Naive thymus-derived CD4-positive, alpha-beta T cell (primary cell): Measurements from ENCODE around the gene RAPGEF5. TPM values are rescaled to one million over a fixed set of nuclear protein-coding genes. Genes with fewer than 3 reads are reported as not detected.

Experiments used
- ATAC-seq: fragments of 150-1000 bp; cut with Tn5 transposase; 2 replicates; pipeline ENCODE4 v1.10.0; 2021; ENCODE audit warnings: mild to moderate bottlenecking, moderate library complexity
- CTCF ChIA-PET: fragments of 350-600 bp; sonication (Branson Sonifier 250); formaldehyde crosslinking; loops from one replicate; lab custom pipeline; 2021; ENCODE audit warnings: antibody characterized with exemption; lab: Charles Lee
- POLR2A ChIA-PET: fragments of 350-600 bp; sonication (Branson Sonifier 250); formaldehyde crosslinking; loops from one replicate; lab custom pipeline; 2021; ENCODE audit warnings: antibody characterized with exemption, inconsistent platforms; lab: Charles Lee
- DNase-seq, 9 donors: peaks; one replicate each; pipeline versions ENCODE4 v3.0.0 to v3.0.0-alpha.2; 2020 to 2022; ENCODE audit warnings: mixed read lengths in 1 of 9
- H3K27ac ChIP-seq: one replicate; pipeline ENCODE4 v1.7.0; 2013; ENCODE audit warnings: mild to moderate bottlenecking, low read depth, low read length, moderate library complexity
- H3K27me3 ChIP-seq, 2 donors: one replicate each; pipeline ENCODE4 v1.7.0; 2013; ENCODE audit warnings: low read length in 2 of 2, mild to moderate bottlenecking in 2 of 2, moderate library complexity in 2 of 2; ENCODE audit not compliant: control insufficient read depth in 2 of 2, insufficient read depth in 2 of 2
- H3K36me3 ChIP-seq, 3 experiments: 1 replicate in 2 of 3; 2 replicates in 1 of 3; pipeline ENCODE4 v1.7.0; 2013; ENCODE audit warnings: low read length in 3 of 3, mild to moderate bottlenecking in 3 of 3, moderate library complexity in 1 of 3; ENCODE audit not compliant: insufficient read depth in 3 of 3, control insufficient read depth in 2 of 3
- H3K4me1 ChIP-seq, 2 donors: one replicate each; pipeline ENCODE4 v1.7.0; 2013; ENCODE audit warnings: low read length in 2 of 2, mild to moderate bottlenecking in 2 of 2, moderate library complexity in 1 of 2; ENCODE audit not compliant: control insufficient read depth in 2 of 2, insufficient read depth in 2 of 2
- H3K4me3 ChIP-seq: 2 replicates; pipeline ENCODE4 v1.7.0; 2013; ENCODE audit warnings: mild to moderate bottlenecking, low read length
- H3K9me3 ChIP-seq, 3 experiments: 1 replicate in 2 of 3; 2 replicates in 1 of 3; pipeline ENCODE4 v1.7.0; 2013; ENCODE audit warnings: low read length in 3 of 3; ENCODE audit not compliant: control insufficient read depth in 2 of 3
- H3K27ac Mint-ChIP-seq, 9 donors: one replicate each; pipeline ENCODE4 v1.8.0; 2020 to 2022; ENCODE audit warnings: mixed read lengths in 9 of 9, mild to moderate bottlenecking in 8 of 9, moderate library complexity in 5 of 9, inconsistent platforms in 2 of 9
- H3K27me3 Mint-ChIP-seq, 5 donors: one replicate each; pipeline ENCODE4 v1.8.0; 2021 to 2022; ENCODE audit warnings: mixed read lengths in 5 of 5, mild to moderate bottlenecking in 1 of 5
- H3K36me3 Mint-ChIP-seq, 5 donors: one replicate each; pipeline ENCODE4 v1.8.0; 2020 to 2022; ENCODE audit warnings: mixed read lengths in 5 of 5, mild to moderate bottlenecking in 3 of 5, inconsistent platforms in 1 of 5
- H3K4me1 Mint-ChIP-seq, 7 donors: one replicate each; pipeline ENCODE4 v1.8.0; 2020 to 2022; ENCODE audit warnings: mixed read lengths in 7 of 7, mild to moderate bottlenecking in 3 of 7, inconsistent platforms in 1 of 7
- H3K4me3 Mint-ChIP-seq, 10 donors: one replicate each; pipeline ENCODE4 v1.8.0; 2020 to 2022; ENCODE audit warnings: mild to moderate bottlenecking in 10 of 10, mixed read lengths in 10 of 10, moderate library complexity in 6 of 10, inconsistent platforms in 2 of 10
- H3K9me3 Mint-ChIP-seq, 11 donors: one replicate each; pipeline ENCODE4 v1.8.0; 2020 to 2022; ENCODE audit warnings: mixed read lengths in 11 of 11, mild to moderate bottlenecking in 4 of 11, inconsistent platforms in 1 of 11, moderate library complexity in 1 of 11
- intact Hi-C, 2 donors: fragments of 100-400 bp; cut with micrococcal nuclease; formaldehyde crosslinking; loops; one replicate each; pipeline ENCODE4 v1.15.1; 2023
- polyA plus RNA-seq, 2 donors: library from polyadenylated mRNA; unstranded; fragments of 300-500 nt; fragmentation: Illumina TruSeq; gene quantifications; one replicate each; pipeline ENCODE4 v1.2.3, GENCODE V29; 2021
- total RNA-seq, 6 experiments: library from RNA in 5 of 6; stranded (reverse) in 5 of 6; gene quantifications; 1 replicate in 5 of 6; 2 replicates in 1 of 6; pipeline ENCODE4 v1.2.3 and lab custom pipeline; 2021 to 2026

RAPGEF5 gene
- total and polyA plus RNA-seq, 7 experiments from 2014 or later, result 0.17 to 0.93 TPM; not detected in 5

DNA sequence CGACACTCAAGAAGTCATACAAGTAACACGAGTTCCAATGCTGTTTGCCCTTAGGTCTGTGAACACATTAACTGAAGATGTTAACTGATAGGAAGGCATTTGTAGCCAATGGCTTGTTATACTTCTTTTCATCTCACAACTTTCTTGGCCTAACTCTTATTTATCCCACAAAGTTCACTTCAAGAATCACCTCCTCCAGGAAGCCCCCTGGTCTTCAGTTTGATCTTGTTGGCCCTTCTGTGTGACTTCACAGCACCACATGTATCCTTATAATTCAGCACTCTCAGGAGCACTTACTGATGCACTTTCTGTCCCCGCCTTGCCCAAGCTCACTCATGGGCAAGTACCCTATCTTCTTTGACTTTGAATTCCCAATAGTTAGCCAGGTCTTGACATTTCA, 159.6 kb downstream of the RAPGEF5 start:
- Histone ChIP-seq H3K4me1 (no peaks in the 10 kb centered on the region), H3K27me3 (no peaks in the 10 kb centered on the region), H3K9me3 (no peaks in the 10 kb centered on the region), H3K36me3 (no peaks in the 10 kb centered on the region), H3K27ac (no peak overlapping the region), H3K4me3 (no peak overlapping the region)
- no peak overlapping the region for H3K27ac Mint-ChIP-seq
- intact Hi-C loops, result no loop called here
- H3K9me3 Mint-ChIP-seq, result peaks cover 0 to 2% (median 0%) of the 10 kb centered on the region in 11 donors
- ATAC-seq, result no peak
- H3K27me3 Mint-ChIP-seq, result peaks cover 0 to 16% (median 9%) of the 10 kb centered on the region in 5 donors
- ChIA-PET POLR2A (no interaction called here), CTCF (no interaction called here)
- no peak overlapping the region for H3K4me3 Mint-ChIP-seq
- H3K4me1 Mint-ChIP-seq, result no peaks in the 10 kb centered on the region
- no peaks in the 10 kb centered on the region for H3K36me3 Mint-ChIP-seq
- DNase-seq, result no peak

DNA sequence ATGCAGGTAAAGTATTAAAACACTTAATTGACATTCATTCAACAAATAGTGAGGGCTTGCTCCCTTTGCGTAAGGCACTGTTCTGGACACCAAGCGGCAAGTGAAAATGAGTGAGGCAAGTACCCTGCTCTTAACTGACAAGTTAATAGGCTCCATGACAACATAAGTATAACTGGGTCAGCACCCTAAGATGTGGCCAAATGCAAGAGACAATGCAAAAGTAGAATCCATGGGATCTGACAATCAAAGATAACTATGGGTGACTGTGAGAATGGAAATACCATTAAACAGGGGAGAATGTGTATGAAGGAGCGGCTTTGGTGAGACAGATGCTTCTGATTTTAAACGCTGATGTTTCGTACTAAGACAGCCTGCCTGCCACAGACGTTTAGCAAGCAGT, 160.5 kb downstream of the RAPGEF5 start:
- Histone ChIP-seq H3K4me3 (no peak overlapping the region), H3K27ac (no peak overlapping the region), H3K9me3 (no peaks in the 10 kb centered on the region), H3K4me1 (no peaks in the 10 kb centered on the region), H3K36me3 (no peaks in the 10 kb centered on the region), H3K27me3 (no peaks in the 10 kb centered on the region)
- H3K9me3 Mint-ChIP-seq, result peaks cover 0 to 2% (median 0%) of the 10 kb centered on the region in 11 donors
- no peak for DNase-seq
- no peaks in the 10 kb centered on the region for H3K36me3 Mint-ChIP-seq
- ChIA-PET POLR2A (no interaction called here), CTCF (no interaction called here)
- H3K4me1 Mint-ChIP-seq, result no peaks in the 10 kb centered on the region
- H3K27ac Mint-ChIP-seq, result no peak overlapping the region
- intact Hi-C loops, result no loop called here
- H3K4me3 Mint-ChIP-seq, result no peak overlapping the region
- ATAC-seq, result no peak
- H3K27me3 Mint-ChIP-seq, result peaks cover 0 to 16% (median 6%) of the 10 kb centered on the region in 5 donors

- Mint-ChIP-seq H3K36me3 (no peaks in the 10 kb centered on the region), H3K27me3 (peaks cover 0 to 16% (median 5%) of the 10 kb centered on the region in 5 donors), H3K4me3 (no peak overlapping the region), H3K4me1 (no peaks in the 10 kb centered on the region), H3K9me3 (peaks cover 0 to 2% (median 0%) of the 10 kb centered on the region in 11 donors), H3K27ac (no peak overlapping the region)
- Histone ChIP-seq H3K4me1 (no peaks in the 10 kb centered on the region), H3K4me3 (no peak overlapping the region), H3K9me3 (no peaks in the 10 kb centered on the region), H3K27me3 (no peaks in the 10 kb centered on the region), H3K27ac (no peak overlapping the region), H3K36me3 (no peaks in the 10 kb centered on the region)
- ChIA-PET POLR2A (no interaction called here), CTCF (no interaction called here)
- intact Hi-C loops, result no loop called here
- ATAC-seq (no peak), DNase-seq (no peak)
Measured at GRCh38 chr7:22195397-22196172, 161.4 kb downstream of the RAPGEF5 start.

- ATAC-seq, result no peak
- no peaks in the 10 kb centered on the region for H3K4me1 Mint-ChIP-seq
- CTCF ChIA-PET, result interaction anchor here (0.6 to 0.7 kb wide), 2 partner anchors 25 to 85 kb away, joined by 3 read pairs; no protein-coding TSS in a partner anchor
- intact Hi-C loops, result no loop called here
- H3K27me3 Mint-ChIP-seq, result peaks cover 0 to 16% (median 5%) of the 10 kb centered on the region in 5 donors
- H3K27me3 ChIP-seq, result no peaks in the 10 kb centered on the region
- no peaks in the 10 kb centered on the region for H3K36me3 ChIP-seq
- no peak overlapping the region for H3K4me3 ChIP-seq
- H3K4me1 ChIP-seq, result no peaks in the 10 kb centered on the region
- H3K4me3 Mint-ChIP-seq, result no peak overlapping the region
- no peak for DNase-seq
- no peaks in the 10 kb centered on the region for H3K36me3 Mint-ChIP-seq
- peaks cover 0 to 2% (median 0%) of the 10 kb centered on the region in 11 donors for H3K9me3 Mint-ChIP-seq
- H3K9me3 ChIP-seq, result no peaks in the 10 kb centered on the region
- POLR2A ChIA-PET, result no interaction called here
- H3K27ac ChIP-seq, result no peak overlapping the region
- no peak overlapping the region for H3K27ac Mint-ChIP-seq
Measured at GRCh38 chr7:22194658-22195273, 162.2 kb downstream of the RAPGEF5 start.

- intact Hi-C loops, result no loop called here
- no peaks in the 10 kb centered on the region for H3K36me3 Mint-ChIP-seq
- ChIA-PET POLR2A (no interaction called here), CTCF (no interaction called here)
- ATAC-seq, result no peak
- no peak overlapping the region for H3K27ac Mint-ChIP-seq
- H3K27me3 Mint-ChIP-seq, result peaks cover 0 to 11% (median 5%) of the 10 kb centered on the region in 5 donors
- H3K4me3 Mint-ChIP-seq, result no peak overlapping the region
- H3K9me3 Mint-ChIP-seq, result peaks cover 0 to 2% (median 0%) of the 10 kb centered on the region in 11 donors
- H3K36me3 ChIP-seq, result no peaks in the 10 kb centered on the region
- no peaks in the 10 kb centered on the region for H3K27me3 ChIP-seq
- H3K9me3 ChIP-seq, result no peaks in the 10 kb centered on the region
- H3K4me1 Mint-ChIP-seq, result no peaks in the 10 kb centered on the region
- no peak for DNase-seq
- H3K4me3 ChIP-seq, result no peak overlapping the region
- no peaks in the 10 kb centered on the region for H3K4me1 ChIP-seq
- H3K27ac ChIP-seq, result no peak overlapping the region
Measured at GRCh38 chr7:22193450-22193983, 163.4 kb downstream of the RAPGEF5 start.

- no peak overlapping the region for H3K4me3 Mint-ChIP-seq
- no peak for DNase-seq
Measured at GRCh38 chr7:22192801-22193200, 164.2 kb downstream of the RAPGEF5 start.

More at GRCh38 chr7:22192801-22193200, 164.2 kb downstream of the RAPGEF5 start:
- no peak overlapping the region for H3K27ac ChIP-seq
- Mint-ChIP-seq H3K36me3 (no peaks in the 10 kb centered on the region), H3K27ac (no peak overlapping the region), H3K4me1 (no peaks in the 10 kb centered on the region), H3K27me3 (peaks cover 0 to 8% (median 5%) of the 10 kb centered on the region in 5 donors), H3K9me3 (no peaks in the 10 kb centered on the region)
- no peak overlapping the region for H3K4me3 ChIP-seq
- POLR2A ChIA-PET, result no interaction called here
- no peak for ATAC-seq
- H3K36me3 ChIP-seq, result no peaks in the 10 kb centered on the region
- CTCF ChIA-PET, result no interaction called here
- H3K4me1 ChIP-seq, result no peaks in the 10 kb centered on the region
- intact Hi-C loops, result no loop called here
- no peaks in the 10 kb centered on the region for H3K9me3 ChIP-seq
- no peaks in the 10 kb centered on the region for H3K27me3 ChIP-seq
